ENCODE measurements around the gene JOSD2.

The JOSD2 gene, protein sequence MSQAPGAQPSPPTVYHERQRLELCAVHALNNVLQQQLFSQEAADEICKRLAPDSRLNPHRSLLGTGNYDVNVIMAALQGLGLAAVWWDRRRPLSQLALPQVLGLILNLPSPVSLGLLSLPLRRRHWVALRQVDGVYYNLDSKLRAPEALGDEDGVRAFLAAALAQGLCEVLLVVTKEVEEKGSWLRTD

DNA sequence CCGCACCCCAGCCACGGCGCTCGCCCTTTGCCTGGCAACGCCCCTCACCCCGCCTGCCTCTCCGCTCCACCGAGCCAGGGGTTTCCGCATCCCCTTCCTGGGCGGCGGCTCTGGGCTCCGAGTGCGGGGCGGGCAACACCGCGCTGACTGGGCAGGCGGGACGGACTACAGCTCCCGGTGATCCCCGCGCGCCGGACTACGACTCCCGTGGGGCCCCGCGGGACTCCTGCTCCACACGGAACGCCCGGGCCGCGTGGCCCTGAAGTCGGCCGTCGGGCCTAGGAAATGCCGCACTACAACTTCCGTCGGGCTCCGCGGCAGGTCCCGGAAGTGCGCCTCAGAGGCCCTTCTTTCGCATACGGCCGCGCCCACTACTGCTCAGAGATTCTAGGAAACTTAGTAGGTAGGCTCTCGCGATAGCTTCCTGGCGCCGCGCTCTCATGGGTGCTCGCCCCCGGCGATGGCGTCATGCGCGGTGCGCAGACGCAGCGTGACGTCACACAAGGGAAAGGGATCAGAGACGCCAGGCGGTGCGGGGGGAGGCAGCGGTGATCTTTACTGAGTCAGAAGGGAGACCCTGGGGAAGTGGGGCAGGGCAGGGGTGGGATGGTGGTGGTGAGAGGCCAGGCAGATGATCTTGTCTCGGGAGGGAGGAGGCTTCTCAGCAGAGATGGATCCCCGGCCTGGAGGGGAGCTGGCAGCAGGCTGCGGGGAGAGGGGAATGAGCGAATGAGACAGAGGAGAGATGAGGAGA lies at the start of gene JOSD2:
TSS of gene JOSD2 (minus strand) at position 123 of the 754 bp plus-strand sequence. CDS start 760 bp downstream, outside the sequence.
- DNase-seq, result peak; percentile 94

- no peak for DNase-seq
These were observed 48.6 kb upstream of the JOSD2 start for GRCh38 chr19:50559636-50560035.

DNA sequence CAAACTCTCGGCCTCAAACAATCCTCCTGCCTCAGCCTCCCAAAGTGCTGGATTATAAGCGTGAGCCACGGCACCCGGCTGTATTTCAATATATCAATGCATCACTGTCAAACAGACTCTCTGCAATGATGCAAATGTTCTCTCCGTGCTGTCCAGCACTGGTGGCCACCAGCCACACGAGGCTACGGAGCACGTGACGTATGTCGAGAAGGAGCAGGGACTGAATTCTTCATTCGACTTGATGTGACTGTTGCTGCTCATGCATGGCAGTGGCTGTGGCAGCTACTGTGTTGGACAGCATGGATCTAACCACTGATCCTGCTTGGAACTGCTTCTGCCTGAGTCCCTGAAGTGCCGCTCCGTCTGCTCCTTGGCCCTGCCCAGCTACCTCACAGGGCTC lies 47.5 kb upstream of the JOSD2 start:
- DNase-seq, result no peak

- DNase-seq, result no peak
These were observed 47.0 kb upstream of the JOSD2 start for GRCh38 chr19:50558039-50558438.

GRCh38 chr19:50557009-50557613 lies 46.1 kb upstream of the JOSD2 start:
- DNase-seq, result no peak

DNA sequence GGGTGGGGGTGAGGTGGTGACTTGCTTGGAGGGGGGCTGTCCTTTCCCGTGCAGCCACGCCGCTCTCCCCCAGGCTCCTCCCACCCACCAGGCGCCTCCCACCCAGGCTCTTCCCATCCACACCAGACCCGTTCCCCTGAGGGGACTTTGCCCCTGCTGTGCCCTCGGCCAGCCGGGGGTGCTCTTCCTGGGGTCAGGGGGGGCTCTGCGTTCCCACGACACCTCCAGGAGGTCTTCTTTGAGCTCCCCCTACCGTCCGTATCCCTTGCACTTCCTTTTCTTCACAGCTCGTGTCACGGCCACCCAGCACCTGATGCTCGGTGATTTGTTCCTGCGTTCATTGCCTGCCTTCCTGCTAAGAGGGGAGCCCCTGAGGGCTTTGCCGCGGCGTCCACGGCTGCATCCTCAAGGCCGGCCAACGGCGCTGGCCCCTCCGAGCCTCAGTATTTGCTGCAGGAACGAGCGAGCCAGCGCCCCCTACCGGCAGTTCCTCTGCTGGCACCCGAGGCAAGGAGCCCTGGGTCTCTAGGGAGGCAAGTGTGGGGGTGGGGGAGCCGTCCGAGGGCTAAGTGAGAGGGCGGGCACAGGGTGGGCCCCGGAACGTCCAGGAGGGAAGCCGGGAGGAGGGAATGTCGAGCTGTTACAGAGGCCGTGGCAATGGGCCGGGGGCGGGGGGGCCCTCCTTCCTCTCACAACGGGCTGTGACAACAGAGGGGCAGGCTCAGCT lies 45.5 kb upstream of the JOSD2 start:
- DNase-seq, result no peak

GRCh38 chr19:50555450-50556281 lies 44.7 kb upstream of the JOSD2 start:
- no peak for DNase-seq

DNA sequence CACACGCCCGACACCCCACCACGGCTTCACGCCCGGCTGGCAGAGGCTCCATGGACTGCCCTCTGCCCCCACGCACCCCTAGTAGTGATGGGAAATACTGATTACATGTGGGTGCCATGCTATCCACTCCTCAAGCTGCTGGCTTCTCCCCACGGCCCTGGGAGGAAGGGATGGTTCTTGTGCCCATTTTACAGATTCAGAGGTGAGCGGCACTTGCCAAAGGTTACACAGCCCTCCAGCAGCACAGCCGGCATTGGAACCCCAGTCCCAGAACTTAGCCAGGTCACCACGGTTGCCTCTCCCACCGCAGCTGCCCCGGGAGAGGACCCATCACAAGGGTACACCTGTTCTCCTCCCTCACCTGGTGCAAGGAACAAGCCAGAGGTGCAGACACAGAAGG lies 44.0 kb upstream of the JOSD2 start:
- DNase-seq, result no peak

DNA sequence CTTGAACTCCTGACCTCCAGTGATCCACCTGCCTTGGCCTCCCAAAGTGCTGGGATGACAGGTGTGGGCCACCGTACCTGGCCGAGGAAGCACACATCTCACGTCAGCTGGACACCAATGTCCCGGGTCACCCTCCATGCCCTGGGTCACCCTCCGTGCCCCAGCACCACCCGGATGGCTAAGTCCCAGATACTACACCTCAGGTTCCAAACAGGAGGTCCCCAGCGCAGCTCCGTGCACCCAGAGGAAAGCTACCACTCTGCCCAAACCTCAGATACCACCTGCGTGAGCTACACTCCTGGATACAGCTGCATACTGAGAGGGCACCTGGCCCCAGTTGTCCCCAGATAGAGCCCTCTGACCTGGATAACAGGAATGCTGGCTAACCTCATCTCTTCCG lies 43.2 kb upstream of the JOSD2 start:
- no peak for DNase-seq

- DNase-seq, result no peak
These were observed 42.2 kb upstream of the JOSD2 start for GRCh38 chr19:50553134-50553703.

DNA sequence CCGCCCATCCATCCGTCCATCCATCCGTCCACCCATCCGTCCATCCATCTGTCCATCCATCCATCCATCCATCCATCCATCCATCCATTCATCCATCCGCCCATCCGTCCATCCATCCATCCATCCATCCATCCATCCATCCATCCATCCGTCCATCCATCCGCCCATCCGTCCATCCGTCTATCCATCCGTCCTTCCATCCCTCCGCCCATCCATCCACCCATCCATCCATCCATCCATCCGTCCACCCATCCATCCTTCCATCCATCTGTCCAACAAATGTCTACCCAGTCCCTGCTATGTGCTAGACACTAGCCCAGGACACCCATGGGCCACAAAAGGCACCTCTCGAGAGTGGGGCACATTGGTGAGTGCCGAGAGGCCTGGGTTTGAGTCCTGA lies 41.5 kb upstream of the JOSD2 start:
- no peak for DNase-seq

DNA sequence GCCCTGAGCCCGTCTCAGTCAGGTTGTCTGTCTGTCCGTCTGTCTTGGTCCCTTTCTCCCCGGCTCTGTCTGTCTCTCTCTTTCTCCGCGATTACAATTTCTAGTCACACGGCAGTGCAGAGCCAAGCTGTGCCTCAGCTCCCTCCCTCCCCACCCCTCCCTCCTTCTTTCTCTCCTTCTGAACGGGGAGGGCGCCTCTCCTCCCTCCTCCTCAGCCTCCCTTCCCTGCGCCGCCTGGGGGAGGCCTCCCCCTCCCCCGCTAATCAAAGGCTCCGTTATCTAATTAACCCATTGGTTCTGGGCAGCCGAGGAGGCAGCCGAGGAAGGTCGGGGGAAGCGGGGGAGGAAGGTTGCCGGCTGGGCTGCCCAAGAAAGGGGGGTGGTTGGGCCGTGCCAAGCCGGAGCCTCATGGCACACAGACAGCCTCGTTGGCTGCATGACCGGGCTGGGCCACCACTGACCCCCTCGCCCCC lies 40.8 kb upstream of the JOSD2 start:
- DNase-seq, result no peak

GRCh38 chr19:50551034-50551714 lies 40.2 kb upstream of the JOSD2 start:
- DNase-seq, result no peak

GRCh38 chr19:50550594-50550966 lies 39.6 kb upstream of the JOSD2 start:
- DNase-seq, result no peak

DNA sequence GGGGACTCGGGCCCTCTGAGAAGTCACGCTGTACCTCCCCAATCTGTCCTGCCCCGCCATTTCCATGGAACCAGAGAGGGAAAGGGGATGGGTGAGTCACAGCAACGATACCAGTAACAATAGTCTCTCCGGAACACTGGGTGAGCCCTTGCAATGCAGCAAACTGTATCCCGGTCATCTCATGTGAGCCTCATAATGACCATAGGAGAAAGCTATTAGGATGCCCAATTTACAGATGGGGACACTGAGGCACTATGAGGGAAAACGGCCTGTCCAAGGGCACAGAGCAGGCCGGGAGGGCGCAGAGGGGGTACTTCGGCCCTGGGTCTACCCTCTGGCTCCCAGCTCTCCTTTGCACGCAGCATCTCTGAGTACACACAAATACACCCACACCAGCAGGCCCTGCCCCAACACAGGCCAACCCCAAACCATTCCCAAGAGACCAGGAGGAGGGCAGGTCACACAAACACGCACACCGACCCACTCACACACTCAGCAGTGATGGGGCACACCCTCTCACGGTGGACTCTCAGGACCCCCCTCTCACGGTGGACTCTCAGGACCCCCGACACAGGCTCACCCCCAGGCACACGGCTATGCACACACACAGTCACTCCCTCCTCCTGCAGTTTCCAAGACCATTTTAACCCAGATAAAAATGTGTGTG lies 39.1 kb upstream of the JOSD2 start:
- DNase-seq, result no peak

DNA sequence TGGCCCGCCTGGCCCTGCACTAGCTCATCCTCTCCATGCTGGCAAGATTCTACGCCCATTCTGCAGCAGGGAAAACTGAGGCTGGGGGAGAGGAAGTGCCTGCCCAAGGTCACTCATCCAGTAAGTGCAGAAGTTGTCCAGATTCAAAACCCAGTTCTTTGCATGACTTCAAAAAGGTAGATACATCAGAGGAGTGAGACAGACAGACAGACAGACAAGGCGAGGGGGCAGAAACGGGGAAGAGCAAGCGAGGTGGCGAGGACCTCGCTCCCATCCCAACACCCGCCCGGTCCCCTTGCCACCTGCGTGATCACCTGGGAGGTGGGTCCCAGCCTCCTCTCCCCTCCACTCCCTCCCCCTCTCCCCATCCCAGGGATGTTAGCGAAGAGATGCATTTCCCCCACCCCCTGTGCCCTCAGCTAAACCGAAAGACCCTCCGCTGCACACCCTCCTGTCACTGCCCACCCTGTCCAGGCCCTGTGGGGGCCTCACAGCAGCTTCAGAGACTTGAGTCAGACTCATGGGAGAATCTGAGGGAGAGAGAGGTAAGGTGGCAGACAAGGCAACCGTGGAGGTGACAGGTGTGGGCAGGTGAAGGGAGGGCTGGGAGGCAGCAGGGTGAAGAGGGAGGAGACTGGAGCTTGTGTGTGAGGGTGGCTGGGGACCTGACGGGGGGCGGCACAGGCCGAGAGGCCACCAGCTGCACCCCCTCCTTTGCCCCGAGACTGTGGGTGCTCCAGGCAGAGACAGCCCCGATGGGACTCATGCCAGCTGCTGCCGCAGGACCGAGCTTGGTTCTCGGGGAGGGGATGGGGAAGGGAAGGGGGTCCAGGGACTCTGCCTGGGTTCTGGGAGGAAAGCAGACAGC lies 38.3 kb upstream of the JOSD2 start:
- DNase-seq, result no peak

GRCh38 chr19:50548191-50549058 lies 37.4 kb upstream of the JOSD2 start:
- DNase-seq, result no peak

- no peak for DNase-seq
These were observed 36.6 kb upstream of the JOSD2 start for GRCh38 chr19:50547385-50548190.

Measured in SIG-M5 (cell line).